IPS-18c (cell line): ENCODE measurements around the gene CDK9.

Experiments
- H3K4me3 ChIP-seq: 2 replicates; pipeline ENCODE4 v1.7.0; 2013; ENCODE audit warnings: low read depth, mild to moderate bottlenecking, low read length, moderate library complexity; ENCODE audit not compliant: insufficient read depth
- H3K9me3 ChIP-seq: one replicate; pipeline ENCODE4 v1.6.1; 2013; ENCODE audit warnings: mild to moderate bottlenecking, low read length, moderate library complexity; ENCODE audit not compliant: control insufficient read depth, insufficient read depth

CDK9 gene

DNA sequence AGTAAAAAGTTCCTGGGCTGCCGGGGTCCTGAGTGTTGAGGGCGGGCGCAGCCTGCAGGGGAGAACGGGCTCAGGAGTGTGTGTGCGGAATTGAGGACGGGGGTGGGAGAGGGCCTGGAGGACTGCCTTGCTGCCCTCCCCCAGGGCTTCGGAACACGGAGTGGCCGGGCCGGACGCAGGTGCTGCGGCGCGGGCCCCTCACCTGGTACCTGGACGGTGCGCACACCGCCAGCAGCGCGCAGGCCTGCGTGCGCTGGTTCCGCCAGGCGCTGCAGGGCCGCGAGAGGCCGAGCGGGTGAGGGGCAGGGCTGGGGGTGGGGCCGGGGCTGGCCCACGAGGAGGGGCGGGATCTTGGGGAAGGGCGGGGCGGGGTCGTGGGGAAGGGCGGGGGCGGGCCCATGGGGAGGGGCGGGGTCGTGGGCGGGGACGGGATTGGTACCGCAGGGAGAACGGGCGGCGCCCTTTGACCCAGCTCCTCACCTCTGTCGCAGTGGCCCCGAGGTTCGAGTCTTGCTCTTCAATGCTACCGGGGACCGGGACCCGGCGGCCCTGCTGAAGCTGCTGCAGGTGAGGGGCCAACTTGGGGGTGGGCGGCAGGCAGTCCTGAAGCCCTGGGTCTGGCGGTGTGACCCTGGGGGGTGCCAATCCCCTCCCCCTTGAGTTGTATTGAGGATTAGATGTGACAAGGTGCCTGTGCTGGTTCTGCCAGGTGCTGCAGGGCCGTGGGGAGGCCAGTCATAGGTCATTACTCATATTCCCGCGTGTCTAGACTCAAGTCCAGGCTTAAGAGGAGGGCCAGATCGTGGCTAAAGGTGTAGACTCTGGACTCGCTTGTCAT, 23.9 kb downstream of the CDK9 start:
- Histone ChIP-seq H3K4me3 (peak overlapping the region; percentile 38), H3K9me3 (peaks cover 4% of the 10 kb centered on the region)

DNA sequence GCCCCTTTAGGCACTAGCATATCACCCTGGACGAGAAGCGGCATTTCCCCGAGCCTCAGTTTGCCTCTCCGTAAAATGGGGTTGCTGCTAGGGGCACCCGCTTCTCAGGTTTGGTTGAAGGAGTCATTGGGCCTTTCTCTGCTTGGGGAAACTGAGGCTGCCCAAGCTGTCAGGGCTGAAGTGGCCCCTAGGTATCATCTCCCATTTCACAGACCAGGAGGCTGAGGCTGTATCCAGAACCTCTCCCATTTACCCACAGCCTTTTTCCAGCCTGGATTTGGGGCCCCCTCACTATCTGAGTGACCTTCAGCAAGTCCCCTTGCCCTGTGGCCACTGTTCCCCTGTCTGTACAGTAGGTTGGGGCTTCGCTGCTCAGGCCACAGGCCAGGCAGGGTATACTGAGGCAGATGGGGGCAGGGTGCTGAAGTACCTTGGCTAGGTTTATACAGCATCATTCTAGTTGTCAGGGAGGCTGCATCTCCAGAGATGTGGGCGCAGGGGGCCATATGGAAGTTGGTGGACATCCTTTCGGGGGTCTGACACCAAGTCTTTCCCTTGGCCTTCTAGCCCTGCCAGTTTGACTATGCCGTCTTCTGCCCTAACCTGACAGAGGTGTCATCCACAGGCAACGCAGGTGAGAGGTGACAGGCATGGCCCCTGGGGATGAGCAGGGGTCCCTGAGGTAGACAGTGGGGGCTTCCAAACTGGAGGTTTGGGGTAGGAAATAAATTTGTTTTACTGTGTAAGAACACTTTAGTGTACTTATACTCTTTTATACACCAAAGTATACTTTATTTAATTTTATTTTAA, 24.7 kb downstream of the CDK9 start:
- Histone ChIP-seq H3K4me3 (no peak overlapping the region; the same call in 1 of the 2 replicates), H3K9me3 (peaks cover 4% of the 10 kb centered on the region)

DNA sequence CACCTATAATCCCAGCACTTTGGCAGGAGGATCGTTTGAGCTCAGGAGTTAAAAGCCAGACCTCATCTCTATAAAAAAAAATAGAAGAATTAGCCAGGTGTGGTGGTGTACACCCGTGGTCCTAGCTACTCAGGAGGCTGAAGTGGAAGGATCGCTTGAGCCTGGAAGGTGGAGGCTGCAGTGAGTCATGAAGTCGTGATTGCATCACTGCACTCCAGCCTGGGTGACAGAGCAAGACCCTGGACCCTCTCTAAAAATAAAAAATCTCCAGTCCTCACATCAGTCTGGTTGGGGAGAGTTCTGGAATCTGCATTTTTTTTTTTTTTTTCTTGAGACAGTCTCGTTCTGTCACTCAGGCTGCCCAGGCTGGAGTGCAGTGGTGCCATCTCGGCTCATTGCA, 26.2 kb downstream of the CDK9 start:
- Histone ChIP-seq H3K4me3 (no peak overlapping the region), H3K9me3 (peaks cover 4% of the 10 kb centered on the region)

DNA sequence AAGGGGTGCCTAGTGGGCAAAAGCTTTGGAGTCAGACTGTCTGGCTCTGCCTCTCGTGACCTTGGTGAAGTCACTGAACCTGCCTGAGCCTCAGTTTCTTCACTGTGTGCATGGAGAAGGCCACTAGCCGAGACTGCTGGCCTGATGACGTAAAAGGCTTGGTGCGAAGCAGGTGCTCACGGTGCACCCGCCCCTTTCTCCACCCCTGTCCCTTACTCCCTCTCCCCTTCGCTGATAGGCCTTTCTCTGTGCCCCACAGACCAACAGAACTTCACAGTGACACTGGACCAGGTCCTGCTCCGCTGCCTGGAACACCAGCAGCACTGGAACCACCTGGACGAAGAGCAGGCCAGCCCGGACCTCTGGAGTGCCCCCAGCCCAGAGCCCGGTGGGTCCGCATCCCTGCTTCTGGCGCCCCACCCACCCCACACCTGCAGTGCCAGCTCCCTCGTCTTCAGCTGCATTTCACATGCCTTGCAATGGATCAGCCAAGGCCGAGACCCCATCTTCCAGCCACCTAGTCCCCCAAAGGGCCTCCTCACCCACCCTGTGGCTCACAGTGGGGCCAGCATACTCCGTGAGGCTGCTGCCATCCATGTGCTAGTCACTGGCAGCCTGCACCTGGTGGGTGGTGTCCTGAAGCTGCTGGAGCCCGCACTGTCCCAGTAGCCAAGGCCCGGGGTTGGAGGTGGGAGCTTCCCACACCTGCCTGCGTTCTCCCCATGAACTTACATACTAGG, 27.3 kb downstream of the CDK9 start:
- Histone ChIP-seq H3K9me3 (peaks cover 4% of the 10 kb centered on the region), H3K4me3 (no peak overlapping the region)

DNA sequence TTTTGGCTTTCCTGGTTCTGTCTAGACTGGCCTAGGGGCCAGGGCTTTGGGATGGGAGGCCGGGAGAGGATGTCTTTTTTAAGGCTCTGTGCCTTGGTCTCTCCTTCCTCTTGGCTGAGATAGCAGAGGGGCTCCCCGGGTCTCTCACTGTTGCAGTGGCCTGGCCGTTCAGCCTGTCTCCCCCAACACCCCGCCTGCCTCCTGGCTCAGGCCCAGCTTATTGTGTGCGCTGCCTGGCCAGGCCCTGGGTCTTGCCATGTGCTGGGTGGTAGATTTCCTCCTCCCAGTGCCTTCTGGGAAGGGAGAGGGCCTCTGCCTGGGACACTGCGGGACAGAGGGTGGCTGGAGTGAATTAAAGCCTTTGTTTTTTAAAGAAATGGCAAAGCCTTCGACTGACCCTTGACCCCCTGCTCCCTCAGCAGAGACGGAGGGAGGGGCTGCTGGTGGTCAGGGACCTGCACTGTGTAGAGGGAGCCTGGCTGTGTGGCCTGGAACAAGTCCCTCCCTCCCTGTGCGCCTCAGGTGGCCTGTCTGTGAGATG, 27.9 kb downstream of the CDK9 start:
- H3K9me3 ChIP-seq: peaks cover 4% of the 10 kb centered on the region
- no peak overlapping the region for H3K4me3 ChIP-seq

DNA sequence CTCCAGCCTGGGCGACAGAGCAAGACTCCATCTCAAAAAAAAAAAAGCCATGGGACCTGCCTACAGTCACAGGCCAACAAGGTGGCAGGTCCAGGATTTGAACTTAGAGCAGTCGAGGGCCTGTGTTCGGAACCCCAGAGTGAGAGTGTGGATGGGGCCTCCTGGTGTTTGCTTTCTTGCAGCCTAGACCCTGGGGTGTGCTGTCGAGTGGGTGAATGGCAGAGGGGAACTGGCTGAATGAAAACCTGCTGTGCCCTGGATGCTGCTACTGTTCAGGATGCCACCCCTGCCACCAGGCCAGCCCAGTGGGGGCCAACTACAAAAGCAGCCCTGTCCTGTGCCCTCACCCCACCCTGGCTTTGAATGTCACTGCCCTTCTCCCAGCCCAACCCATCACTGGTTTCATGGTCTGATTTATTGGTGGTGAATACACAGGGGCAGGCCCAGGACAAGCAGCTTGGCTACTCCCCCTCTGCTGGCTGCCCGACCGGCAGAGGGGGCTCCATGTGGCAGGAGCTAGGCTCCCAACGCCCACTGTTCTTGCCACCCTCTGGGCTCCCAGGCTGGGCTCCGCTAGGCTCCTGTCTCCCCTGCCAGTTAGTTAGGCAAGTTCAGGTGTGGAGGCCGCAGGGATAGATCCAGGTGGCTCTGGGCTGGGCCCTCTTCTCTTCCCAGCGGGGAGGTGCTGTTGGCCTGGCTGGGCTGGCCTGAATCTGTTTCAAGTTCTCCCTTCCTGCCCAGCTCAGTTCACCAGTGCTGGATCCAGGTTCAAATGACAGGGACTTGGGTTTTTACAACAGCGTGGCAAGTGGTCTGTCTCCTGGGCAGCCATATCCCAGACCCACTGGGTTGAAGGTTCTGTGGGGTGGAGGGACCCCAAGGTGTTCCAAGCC, 29.0 kb downstream of the CDK9 start:
- Histone ChIP-seq H3K4me3 (no peak overlapping the region), H3K9me3 (peaks cover 3% of the 10 kb centered on the region)

DNA sequence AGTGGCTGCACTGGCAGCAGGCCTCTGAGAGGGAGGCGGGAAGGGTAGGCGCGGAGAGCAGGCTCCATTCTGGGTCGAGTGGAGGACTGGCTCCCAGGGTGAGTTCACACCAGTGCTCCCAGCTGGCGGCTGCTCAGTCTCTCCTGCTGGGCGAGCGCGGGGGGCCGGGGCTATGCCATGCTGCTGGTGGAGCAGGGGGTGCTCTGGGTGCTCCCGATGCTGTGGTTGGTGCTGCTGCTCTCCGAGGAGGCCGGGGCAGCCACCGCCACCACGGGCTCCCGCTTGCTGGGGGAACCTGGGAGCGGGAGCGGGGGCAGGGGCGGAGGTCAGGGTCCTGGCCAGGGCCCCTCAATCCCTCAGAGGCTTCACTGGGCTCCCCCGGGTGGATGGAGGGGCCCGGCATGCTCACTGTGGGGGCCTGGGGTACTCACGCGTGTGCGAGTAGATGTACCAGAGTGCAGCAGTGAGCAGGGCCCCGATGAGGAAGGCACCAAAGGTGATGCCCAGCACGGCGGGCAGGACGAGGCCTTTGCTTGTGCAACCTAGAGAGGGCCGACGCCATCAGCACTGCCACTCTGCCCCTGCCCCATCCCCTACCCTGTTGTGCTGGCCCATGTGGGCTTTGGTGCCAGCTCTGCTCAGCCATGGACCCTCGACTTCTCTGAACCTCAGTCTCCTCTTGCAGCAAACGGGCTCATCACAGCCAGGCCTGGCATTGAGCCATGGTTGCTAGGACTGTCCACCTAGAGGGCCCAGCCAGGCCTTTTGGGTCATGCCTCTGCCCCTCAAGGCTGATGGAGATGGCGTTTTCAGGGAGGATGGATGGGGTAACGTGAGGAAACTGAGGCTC, 29.9 kb downstream of the CDK9 start:
- Histone ChIP-seq H3K4me3 (no peak overlapping the region), H3K9me3 (no peaks in the 10 kb centered on the region)

DNA sequence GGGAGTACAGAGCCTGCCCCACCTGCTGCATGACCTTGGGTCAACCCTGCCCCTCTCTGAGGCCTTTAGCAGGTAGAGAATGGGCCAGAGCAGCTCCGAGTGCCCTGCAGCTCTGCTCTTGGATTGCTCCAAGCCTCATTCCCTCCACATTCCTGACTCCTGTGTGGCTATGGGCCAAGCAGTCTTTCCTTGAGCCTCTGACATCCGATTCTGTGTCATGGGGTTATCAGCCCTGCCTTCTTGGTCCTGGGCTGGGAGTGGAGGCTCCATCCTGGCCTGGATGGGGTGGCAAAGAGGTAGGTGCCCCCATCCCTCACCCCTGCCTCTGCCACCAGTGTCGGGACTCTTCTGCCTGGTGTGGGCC, 30.5 kb downstream of the CDK9 start:
- Histone ChIP-seq H3K4me3 (no peak overlapping the region), H3K9me3 (no peaks in the 10 kb centered on the region)

DNA sequence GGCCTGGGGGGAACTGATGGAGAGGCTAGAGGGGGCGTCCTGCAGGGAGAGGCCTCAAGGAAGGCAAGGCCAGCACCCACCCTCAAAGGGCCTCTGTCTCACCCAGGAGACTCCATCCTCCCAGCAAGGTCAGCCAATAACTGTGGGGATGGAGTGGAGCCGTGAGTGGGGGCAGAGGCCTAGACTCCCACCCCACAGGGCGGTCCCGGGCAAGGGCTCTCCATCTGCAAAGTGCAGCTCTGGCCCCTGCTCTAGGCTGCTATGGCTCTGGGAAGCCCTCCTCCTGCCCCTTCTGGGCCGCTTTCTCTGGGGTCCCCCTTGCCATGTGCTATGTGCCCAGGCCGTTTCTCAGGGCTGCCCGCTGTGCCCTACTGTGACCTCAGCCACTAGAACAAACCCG, 30.9 kb downstream of the CDK9 start:
- H3K4me3 ChIP-seq: no peak overlapping the region

DNA sequence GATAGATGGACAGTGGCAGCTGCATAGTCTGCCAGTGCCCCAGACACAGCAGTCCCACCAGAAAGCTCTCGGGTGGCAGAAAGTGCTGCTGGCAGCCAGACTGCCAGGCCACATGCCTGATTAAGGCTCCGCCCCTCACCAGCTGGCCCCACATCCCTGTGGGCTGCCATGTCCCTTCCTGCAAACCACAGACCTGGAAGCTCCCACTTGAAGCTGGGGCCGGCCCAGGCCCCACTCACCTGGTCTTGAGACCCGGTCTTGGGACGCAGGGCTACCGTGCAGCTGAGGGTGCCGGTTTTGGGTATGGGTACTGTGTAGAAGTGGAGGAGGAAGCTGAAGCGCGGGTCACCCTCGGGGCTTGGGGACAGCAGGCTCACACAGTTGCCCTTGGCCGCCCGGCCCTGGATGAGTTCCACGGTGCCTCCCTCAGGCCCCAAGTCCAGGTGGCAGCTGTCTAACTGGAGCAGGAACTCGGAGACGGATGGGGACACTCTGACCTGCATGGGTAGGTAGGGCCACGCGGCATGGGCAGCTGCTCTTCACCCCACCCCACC, 32.1 kb downstream of the CDK9 start:
- Histone ChIP-seq H3K4me3 (no peak overlapping the region), H3K9me3 (no peaks in the 10 kb centered on the region)

More for the DNA sequence above, 30.9 kb downstream of the CDK9 start:
- H3K9me3 ChIP-seq: no peaks in the 10 kb centered on the region

DNA sequence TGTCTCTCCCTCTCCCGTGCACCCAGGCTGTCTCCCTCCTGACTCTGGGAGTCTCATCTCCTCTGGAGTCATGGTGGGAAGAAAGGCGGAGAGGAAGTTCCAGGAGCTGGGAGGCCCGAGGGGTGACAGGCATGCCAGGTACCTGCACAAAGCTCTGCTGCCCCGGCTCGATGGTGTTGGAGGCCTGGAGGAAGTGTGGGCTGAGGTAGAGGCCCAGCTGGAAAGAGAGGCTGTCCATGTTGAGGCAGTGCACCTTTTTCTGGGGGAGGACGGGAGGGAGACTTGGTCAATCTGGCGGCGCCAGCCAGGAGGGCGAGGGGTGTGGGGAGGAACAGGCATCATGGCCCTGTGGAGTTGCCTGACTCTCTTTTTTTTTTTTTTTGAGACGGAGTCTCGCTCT, 32.7 kb downstream of the CDK9 start:
- no peaks in the 10 kb centered on the region for H3K9me3 ChIP-seq
- H3K4me3 ChIP-seq: no peak overlapping the region

DNA sequence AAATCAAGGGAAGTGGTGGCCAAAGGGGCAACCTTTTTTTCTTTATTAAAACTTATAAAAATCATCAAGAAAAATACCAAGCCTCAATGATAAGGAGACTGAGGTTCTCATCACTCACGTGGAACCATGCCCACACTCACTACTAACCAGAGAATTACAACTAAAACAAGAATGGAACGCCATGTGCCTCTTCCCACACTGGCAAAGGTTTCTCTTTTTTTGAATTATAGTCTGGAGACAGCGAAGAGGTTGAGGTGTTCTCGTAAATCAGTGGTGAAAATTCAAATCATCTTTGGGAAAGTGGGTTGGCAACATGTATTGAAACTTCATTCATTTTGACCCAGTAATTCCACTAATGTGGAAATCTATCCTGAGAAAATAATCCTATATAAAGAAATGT, 36.3 kb downstream of the CDK9 start:
- Histone ChIP-seq H3K9me3 (no peaks in the 10 kb centered on the region), H3K4me3 (no peak overlapping the region)

DNA sequence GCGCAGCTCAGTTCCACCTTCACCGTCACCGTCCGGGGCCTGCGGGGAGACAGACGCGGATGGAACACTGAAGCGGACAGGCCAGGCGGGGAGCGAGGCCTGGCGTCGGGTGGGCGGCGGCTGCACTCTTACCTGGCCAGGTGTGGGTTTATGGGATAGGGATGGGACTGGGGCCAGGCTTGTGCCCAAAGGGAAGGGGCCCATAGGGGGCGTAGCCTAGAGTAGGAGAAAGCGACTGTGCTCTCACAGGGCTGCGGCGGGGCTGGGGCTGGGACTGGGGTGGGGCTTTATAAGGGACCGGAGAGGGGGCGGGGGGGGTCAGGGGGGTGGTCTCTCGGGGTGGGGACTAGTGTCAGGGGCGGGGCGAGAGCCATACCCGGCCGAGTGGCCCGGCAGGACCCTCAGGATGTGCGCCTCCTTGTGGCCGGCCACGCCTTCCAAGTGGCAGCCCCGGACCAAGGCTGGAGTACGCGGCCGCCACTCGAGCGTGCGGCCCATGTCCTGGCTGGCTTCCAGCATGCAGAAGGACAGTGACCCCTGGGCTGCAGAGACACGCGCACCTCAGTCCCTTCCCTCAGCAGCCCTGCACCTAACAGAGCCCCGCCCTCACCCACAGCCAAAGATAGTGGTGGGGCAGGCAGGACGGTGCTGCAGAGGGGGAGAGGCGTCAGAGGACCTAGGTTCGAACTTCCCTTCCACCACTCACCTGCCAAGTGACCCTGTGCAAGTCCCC, 39.7 kb downstream of the CDK9 start:
- H3K4me3 ChIP-seq: no peak overlapping the region

DNA sequence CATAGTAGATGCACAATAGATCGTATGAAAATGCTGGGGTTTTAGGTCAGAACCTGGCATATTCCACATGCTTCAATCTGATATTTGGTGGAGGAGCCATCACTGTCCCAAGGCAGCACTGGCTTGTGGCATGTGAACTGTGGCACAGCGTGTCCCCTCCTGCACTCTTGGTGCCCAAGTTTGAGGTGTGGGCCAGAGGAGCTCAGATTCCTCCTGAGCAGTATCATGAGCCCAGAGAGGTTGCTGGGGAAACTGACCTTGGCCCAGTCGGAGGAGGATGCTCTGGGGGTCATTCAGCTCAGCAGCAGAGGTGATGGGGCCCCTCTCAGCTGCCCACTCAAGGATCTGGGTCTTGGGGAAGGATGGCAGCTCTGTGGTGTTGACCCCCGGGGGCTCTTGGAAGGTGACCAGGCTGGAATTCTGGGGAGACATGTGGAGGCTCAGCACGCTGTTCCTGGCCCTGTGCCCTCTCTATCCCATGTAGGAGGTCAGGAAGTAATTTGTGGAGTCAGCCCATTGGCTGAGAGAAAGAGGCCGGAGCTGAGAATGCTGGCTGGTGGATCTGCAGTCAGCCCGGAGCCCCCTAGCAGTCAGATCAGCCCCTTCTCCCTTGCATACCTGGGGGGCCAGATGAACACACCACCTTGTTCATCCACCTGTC, 40.5 kb downstream of the CDK9 start:
- no peaks in the 10 kb centered on the region for H3K9me3 ChIP-seq
- no peak overlapping the region for H3K4me3 ChIP-seq

More for the DNA sequence above, 39.7 kb downstream of the CDK9 start:
- no peaks in the 10 kb centered on the region for H3K9me3 ChIP-seq
